Sigmoid colon (tissue), 3 donors: ENCODE measurements around the gene SECISBP2L.

Experiments
- POLR2A ChIP-seq, 2 donors: fragments of 450-650 bp; IDR thresholded peaks; one replicate each; pipeline ENCODE4 v1.6.1; 2016; ENCODE audit warnings: antibody characterized with exemption in 2 of 2, mild to moderate bottlenecking in 2 of 2, moderate library complexity in 2 of 2
- TF ChIP-seq, protein P1 (sequence below), 4 experiments: fragments of 450-650 bp in 3 of 4; fragments of 200-600 bp in 1 of 4; IDR thresholded peaks; one replicate each; pipeline ENCODE4 v1.5.1; 2016 to 2019; ENCODE audit warnings: antibody characterized with exemption in 4 of 4, mild to moderate bottlenecking in 3 of 4, moderate library complexity in 2 of 4

DNA sequence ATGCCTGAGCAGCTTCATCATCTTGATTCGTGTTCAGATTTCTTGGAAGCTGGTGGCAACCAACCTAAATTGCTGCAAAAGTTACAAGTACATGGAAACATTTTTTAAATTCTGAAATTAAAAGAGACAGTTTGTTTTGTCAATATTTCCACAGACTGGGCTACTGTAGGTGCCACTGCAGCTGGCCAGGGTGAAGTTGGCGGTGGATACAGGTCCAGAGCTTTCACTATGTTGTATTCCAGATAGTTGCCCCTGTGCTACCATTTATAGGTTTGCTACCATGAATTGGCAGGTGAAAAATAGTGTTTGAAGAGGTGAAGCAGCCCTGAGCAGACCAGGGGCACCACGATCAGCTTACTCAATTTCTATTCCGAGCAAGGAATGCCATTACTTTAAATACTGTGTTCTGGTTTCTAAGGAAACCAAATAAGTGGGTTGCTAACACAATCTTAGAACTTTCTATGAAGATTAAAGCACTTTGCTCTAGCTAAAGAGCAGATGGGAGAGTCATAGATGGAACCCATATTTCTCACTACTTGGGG, 61.4 kb downstream of the SECISBP2L start:
- TF ChIP-seq, protein P1, sequence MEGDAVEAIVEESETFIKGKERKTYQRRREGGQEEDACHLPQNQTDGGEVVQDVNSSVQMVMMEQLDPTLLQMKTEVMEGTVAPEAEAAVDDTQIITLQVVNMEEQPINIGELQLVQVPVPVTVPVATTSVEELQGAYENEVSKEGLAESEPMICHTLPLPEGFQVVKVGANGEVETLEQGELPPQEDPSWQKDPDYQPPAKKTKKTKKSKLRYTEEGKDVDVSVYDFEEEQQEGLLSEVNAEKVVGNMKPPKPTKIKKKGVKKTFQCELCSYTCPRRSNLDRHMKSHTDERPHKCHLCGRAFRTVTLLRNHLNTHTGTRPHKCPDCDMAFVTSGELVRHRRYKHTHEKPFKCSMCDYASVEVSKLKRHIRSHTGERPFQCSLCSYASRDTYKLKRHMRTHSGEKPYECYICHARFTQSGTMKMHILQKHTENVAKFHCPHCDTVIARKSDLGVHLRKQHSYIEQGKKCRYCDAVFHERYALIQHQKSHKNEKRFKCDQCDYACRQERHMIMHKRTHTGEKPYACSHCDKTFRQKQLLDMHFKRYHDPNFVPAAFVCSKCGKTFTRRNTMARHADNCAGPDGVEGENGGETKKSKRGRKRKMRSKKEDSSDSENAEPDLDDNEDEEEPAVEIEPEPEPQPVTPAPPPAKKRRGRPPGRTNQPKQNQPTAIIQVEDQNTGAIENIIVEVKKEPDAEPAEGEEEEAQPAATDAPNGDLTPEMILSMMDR (IDR thresholded peaks at IDR 0.05) = no peak
- no peak for TF ChIP-seq POLR2A (IDR thresholded peaks at IDR 0.05)
